Measurements from ENCODE around the gene AFP. TPM values are rescaled to one million over a fixed set of nuclear protein-coding genes. Genes with fewer than 3 reads are reported as not detected.
A peak's percentile ranks its signal among the peaks of the same experiment; 100 is the strongest.

Gene AFP
- total and polyA plus RNA-seq, 2 of the 13 experiments (the other 11 are each of a cell fraction or from before 2014, with no cell fraction given) = 9,434 to 13,105 TPM

GRCh38 chr4:73408181-73408867 is 27.7 kb upstream of the AFP start (continued):
- peak; percentile 74; the same call in 1 of the 2 replicates for TF ChIP-seq ZNF841 (CRISPR knock-in tag; IDR thresholded peaks at IDR 0.05; ENCODE audit: borderline replicate concordance)
- 0 out of 2 replicates have a peak, but pooled peaks have one; percentile 25 for TF ChIP-seq ZNF317 (CRISPR knock-in tag; IDR thresholded peaks at IDR 0.05)
- TF ChIP-seq TMF1 (CRISPR knock-in tag; IDR thresholded peaks at IDR 0.05; ENCODE audit: low read depth) = 0 out of 2 replicates have a peak, but pooled peaks have one; percentile 41
- 0 out of 2 replicates have a peak, but pooled peaks have one; percentile 30 for TF ChIP-seq TGIF2 (CRISPR knock-in tag; IDR thresholded peaks at IDR 0.05)
- no peak for TF ChIP-seq ZBTB37 (CRISPR knock-in tag; IDR thresholded peaks at IDR 0.05)
- peak; percentile 93 for TF ChIP-seq MBD4 (IDR thresholded peaks at IDR 0.05; ENCODE audit: borderline replicate concordance, low read length)
- no peak for TF ChIP-seq TEAD2 (CRISPR knock-in tag; IDR thresholded peaks at IDR 0.05)
- TF ChIP-seq HOXA5 (CRISPR knock-in tag; IDR thresholded peaks at IDR 0.05) = 0 out of 2 replicates have a peak, but pooled peaks have one; percentile 10
- peak; percentile 78 for TF ChIP-seq AFF4 (CRISPR knock-in tag; IDR thresholded peaks at IDR 0.05)
- peak; percentile 64 for TF ChIP-seq POLR2G (IDR thresholded peaks at IDR 0.05; ENCODE audit: low read depth, low read length)
- no peak for TF ChIP-seq GPBP1L1 (CRISPR knock-in tag; IDR thresholded peaks at IDR 0.05)
- TF ChIP-seq SMYD3 (CRISPR knock-in tag; IDR thresholded peaks at IDR 0.05) = no peak
- peak; percentile 48 to 54; a peak in 3 of 4 replicates for TF ChIP-seq POLR2A (IDR thresholded peaks at IDR 0.05; ENCODE audit: insufficient read depth in 1 of 2, low read depth in 2 of 2, low read length in 2 of 2)
- peak in 1 of 2 experiments; percentile 17; a peak in 1 of 4 replicates for TF ChIP-seq ATF4 (CRISPR knock-in tag; IDR thresholded peaks at IDR 0.05)
- peak; percentile 21; the same call in 1 of the 2 replicates for TF ChIP-seq CEBPB (IDR thresholded peaks at IDR 0.05; ENCODE audit: borderline replicate concordance, low read depth, low read length)
- 0 out of 2 replicates have a peak, but pooled peaks have one; percentile 3 for TF ChIP-seq ZBTB43 (CRISPR knock-in tag; conservative IDR thresholded peaks at IDR 0.05)
- TF ChIP-seq ZC3H13 (CRISPR knock-in tag; IDR thresholded peaks at IDR 0.05) = 0 out of 2 replicates have a peak, but pooled peaks have one; percentile 35
- peak; percentile 8 for TF ChIP-seq RBFOX2 (IDR thresholded peaks at IDR 0.05; ENCODE audit: low read depth, low read length)
- TF ChIP-seq FOXO4 (CRISPR knock-in tag; conservative IDR thresholded peaks at IDR 0.05) = 0 out of 2 replicates have a peak, but pooled peaks have one; percentile 69
